ENCODE data around the gene PKP3. TPM values are rescaled to one million over a fixed set of nuclear protein-coding genes. Genes with fewer than 3 reads are reported as not detected.

PKP3 gene
- total RNA-seq, 1 experiment from 2014 or later: 284 TPM

DNA sequence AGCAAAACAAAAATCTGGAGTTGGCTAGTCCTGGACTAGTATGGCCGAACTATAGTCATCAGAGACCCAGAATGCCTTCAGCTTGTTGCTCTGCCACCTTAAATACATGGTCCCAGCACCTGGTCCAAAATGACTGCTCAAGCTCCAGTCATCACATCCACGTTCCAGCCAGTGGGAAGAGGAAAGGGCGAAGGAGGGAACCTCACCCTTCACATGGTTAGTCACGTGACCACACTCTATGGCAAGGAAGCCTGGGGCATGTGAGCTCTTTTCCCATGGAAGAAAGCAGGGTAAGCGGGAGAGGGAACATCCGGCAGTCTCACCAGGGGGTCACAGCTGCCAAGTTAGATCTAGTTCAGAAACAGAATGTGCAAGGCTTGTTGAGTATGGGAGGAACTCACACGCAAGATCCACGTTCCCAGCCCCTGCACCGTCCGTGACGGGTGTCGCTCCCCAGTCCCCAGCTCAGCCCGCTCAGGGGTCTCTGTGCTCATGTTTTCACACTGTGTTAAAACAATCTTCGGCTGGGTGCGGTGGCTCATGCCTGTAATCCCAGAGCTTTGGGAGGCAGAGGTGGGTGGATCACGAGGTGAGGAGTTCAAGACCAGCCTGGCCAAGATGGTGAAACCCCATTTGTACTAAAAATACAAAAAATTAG is 49.7 kb downstream of the PKP3 start:
- peak; percentile 29 for DNase-seq (ENCODE audit: low spot score)

DNA sequence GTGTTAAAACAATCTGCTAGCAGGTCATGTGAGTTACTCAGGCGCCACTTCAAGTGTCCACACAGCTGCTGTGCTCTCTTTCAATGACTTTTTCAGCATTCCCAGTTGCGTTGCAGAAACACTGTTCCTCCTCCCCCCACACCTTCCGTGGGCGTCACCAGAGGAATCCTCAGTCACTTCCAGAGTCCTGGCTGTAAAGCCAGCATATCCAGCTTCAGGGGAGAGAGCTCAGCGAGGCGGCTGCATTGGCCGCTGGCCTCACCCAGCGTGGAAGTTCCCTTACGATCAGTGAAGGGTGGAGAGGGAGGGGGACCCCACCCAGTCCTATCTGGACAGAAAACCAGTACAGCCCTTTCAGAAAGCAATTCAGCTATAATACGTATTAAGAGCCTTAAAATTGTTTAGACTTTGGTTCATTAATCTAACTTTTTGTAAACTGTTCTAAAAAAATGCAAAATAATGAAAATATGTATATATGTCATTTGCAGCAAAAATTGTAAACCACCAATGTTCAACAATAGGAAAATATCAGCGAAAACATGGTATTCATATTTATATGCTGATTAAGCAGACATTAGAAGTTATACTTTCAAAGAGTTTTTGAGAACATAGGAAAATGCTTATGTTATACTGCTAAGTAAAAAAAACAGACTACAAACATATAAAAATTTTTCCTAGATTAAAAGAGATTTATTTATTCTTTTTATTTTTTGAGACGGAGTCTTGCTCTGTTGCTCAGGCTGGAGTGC is 50.6 kb downstream of the PKP3 start:
- DNase-seq (ENCODE audit: low spot score): peak; percentile 35

DNA sequence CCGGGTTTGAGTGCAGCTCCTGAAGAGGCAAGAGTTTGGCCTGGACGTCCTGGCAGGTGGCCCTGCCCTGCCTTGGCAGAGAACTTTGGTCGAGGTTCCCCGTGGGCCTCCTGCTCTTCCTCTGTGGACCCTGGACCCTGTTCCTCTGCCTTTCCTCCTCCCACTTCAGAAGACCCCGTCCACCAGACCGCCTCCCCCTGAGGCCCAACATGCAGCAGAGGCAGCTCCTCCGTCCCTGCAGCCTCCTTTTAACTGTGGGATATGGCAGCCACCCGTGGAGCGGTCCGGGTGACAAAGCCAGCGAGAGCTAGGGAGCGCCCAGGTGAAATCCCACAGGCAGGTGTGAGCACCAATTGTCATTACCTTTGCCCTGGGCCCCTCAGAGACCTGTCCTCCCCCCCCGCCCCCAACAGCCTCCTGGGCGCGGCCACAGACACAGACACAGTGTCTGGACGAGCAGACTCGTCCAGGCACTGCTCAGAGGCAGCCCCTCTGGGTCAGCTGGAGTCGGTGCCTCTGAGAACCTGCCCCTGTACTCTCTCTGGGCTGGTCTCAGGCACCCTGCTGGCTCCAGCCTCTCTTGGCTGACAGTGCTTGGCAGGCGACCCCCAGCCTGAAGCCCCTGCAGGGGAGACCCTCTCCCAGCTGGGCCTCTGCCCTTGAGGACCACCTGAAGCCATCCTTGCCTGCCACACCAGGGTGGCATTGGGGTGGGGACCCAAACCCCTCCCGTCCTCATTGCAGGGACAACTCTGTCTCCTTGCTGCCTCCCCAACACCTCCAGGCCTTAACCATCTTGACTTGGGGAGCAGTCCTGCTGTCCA is 52.0 kb downstream of the PKP3 start:
- DNase-seq (ENCODE audit: low spot score): no peak

GRCh38 chr11:446891-447290 is 52.9 kb downstream of the PKP3 start:
- DNase-seq (ENCODE audit: low spot score): peak; percentile 31

DNA sequence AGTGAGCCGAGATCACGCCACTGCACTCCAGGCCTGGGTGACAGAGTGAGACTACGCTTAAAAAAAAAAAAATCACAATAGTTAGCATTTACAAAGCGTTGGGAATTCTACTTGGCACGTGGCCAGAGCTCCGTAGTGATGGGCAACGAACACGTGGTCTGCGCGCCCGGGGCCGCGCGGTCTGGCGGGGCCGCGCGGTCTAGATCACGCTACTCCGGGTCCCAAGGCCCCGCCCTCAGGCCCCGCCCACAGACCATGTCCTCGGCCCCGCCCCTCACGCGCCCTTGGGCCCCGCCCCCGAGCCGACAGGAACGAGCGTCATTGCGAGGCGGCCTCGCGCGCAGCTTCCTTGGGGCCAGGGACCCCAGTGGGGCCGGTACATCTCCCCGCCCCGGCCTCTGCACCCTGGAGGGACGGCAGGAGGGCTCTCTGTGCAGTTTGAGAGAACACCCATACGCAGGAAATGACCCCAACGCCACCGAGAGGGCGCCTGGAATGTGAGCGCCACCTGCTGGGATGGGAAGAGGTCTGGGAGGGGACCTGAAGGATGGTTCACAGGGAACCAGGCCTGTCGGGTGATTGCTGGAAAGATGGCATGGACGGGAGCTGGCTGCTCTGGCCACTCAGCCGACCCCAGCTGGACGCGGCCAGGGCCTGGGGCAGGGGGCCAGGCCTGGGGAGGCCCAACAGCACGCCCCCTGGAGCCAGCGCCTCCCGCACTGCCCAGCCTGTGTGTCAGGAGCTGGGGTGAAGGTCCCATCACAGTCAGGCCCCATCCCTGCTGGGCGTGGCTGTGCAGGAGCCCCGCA is 54.1 kb downstream of the PKP3 start:
- peak; percentile 96 for DNase-seq (ENCODE audit: low spot score)

DNA sequence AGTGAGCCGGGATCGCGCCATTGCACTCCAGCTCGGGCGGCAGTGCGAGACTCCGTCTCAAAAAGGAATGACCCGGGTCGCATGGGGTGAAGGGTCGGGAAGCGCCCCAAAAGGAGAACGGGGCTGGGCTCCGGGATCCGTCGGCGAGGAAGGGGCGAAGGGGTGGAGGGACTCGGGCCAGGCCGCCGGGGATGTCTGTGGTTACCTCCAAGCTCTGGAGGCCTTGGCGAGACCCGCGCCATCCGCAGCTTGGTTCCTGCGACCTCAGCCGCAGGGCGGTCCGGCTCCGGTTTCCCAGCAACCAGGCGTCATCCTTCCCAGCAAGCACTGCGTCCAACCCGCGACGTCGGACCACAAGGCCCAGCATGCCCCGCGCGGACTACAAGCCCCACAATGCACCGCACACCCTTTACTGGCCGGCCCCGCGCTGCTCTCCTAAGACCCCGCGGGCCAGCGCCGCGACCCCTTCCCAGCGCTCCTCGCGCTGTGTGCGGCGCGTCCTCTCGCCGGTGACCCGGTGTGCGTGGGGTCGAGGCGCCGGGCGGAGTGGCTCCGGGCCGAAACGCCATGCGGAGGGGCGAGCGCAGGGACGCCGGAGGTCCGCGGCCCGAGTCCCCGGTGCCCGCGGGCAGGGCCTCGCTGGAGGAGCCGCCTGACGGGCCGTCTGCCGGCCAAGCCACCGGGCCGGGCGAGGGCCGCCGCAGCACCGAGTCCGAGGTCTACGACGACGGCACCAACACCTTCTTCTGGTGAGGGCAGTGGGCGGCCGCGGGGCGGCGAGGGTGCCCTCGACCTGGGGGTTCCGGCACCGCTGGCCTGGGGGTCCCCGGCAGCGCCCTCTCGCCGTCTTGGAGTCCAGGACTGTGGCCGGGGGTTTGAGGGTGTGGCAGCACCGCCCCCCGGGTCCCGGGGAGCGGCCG is 56.1 kb downstream of the PKP3 start, which contains the start of gene PTDSS2:
Gene PTDSS2, plus strand, starts transcription at position 391 of the 920 bp plus-strand sequence. Its CDS starts 177 bp downstream, at position 568.
- peak; percentile 97 for DNase-seq (ENCODE audit: low spot score)

GRCh38 chr11:450809-451451 is 56.9 kb downstream of the PKP3 start:
- peak; percentile 89 for DNase-seq (ENCODE audit: low spot score)

GRCh38 chr11:451738-452137 is 57.7 kb downstream of the PKP3 start:
- DNase-seq (ENCODE audit: low spot score): no peak

- no peak for DNase-seq (ENCODE audit: low spot score)
Measured at GRCh38 chr11:452203-452744, 58.3 kb downstream of the PKP3 start.

DNA sequence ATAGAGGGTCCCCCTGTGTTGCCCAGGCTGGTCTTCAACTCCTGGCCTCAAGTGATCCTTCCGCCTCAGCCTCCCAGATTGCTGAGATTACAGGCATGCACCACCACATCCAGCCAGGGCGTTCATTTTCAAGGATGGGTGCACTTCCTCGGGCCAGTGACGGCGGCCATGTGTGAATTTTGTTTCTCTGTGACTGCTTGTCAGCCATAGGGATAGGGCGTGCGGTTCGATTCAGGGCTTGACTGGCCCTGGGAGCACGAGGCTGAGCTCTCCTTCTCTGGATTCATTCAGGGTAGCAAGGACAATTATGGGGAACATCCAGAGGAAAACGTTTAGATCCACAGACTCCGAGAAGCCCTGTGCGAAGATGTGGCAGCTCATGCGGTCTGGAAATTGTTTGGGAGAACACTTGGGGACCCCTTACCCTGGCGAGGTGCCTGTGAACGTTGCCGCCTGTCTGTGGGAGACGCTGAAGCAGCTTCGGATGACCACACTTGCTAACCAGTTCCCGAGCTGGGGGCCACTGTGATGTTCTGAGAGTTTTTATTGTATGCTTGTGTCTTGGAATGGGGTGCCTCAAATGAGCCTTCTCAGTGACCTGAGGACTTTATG is 59.0 kb downstream of the PKP3 start:
- no peak for DNase-seq (ENCODE audit: low spot score)

- DNase-seq (ENCODE audit: low spot score): no peak
Measured at GRCh38 chr11:453564-453963, 59.6 kb downstream of the PKP3 start.

- no peak for DNase-seq (ENCODE audit: low spot score)
Measured at GRCh38 chr11:454043-454442, 60.0 kb downstream of the PKP3 start.

Small RNA genes within 50 kb of the gene (small RNA-seq; reads per million reads assigned to genes)
- not detected for gene RN7SL838P

Other genes starting within 250 kb of the PKP3 start
- not detected in 2 replicates for gene SCGB1C1, start 201.1 kb upstream of the PKP3 start, total RNA-seq (2014; rRNA removed; shearing (Covaris generic))
- gene BET1L, start 186.8 kb upstream of the PKP3 start, total RNA-seq (2014; rRNA removed; shearing (Covaris generic)): 45.6 and 47.9 TPM in 2 replicates
- gene RIC8A, start 186.5 kb upstream of the PKP3 start, total RNA-seq (2014; rRNA removed; shearing (Covaris generic)): 253 and 283 TPM in 2 replicates
- gene SIRT3, start 157.9 kb upstream of the PKP3 start, total RNA-seq (2014; rRNA removed; shearing (Covaris generic)): 8.6 and 11.5 TPM in 2 replicates
- gene PSMD13, start 157.2 kb upstream of the PKP3 start, total RNA-seq (2014; rRNA removed; shearing (Covaris generic)): 235 TPM in 2 replicates
- gene NLRP6, start 115.8 kb upstream of the PKP3 start, total RNA-seq (2014; rRNA removed; shearing (Covaris generic)): not detected in 2 replicates
- 175 and 194 TPM in 2 replicates for gene PGGHG, start 105.1 kb upstream of the PKP3 start, total RNA-seq (2014; rRNA removed; shearing (Covaris generic))
- not detected in 2 replicates for gene IFITM5, start 94.7 kb upstream of the PKP3 start, total RNA-seq (2014; rRNA removed; shearing (Covaris generic))
- 31.2 and 32.3 TPM in 2 replicates for gene IFITM2, start 86.4 kb upstream of the PKP3 start, total RNA-seq (2014; rRNA removed; shearing (Covaris generic))
- gene IFITM1, start 80.2 kb upstream of the PKP3 start, total RNA-seq (2014; rRNA removed; shearing (Covaris generic)): 6.8 and 7.6 TPM in 2 replicates
- gene IFITM3, start 73.3 kb upstream of the PKP3 start, total RNA-seq (2014; rRNA removed; shearing (Covaris generic)): 10.6 and 30.1 TPM in 2 replicates
- not detected in 2 replicates for gene B4GALNT4, start 24.7 kb upstream of the PKP3 start, total RNA-seq (2014; rRNA removed; shearing (Covaris generic))
- 295 and 312 TPM in 2 replicates for gene SIGIRR, start 20.8 kb downstream of the PKP3 start, total RNA-seq (2014; rRNA removed; shearing (Covaris generic))
- gene ANO9, start 47.8 kb downstream of the PKP3 start, total RNA-seq (2014; rRNA removed; shearing (Covaris generic)): 63.7 and 94.0 TPM in 2 replicates
- gene PTDSS2, start 56.1 kb downstream of the PKP3 start, total RNA-seq (2014; rRNA removed; shearing (Covaris generic)): 56.6 and 63.4 TPM in 2 replicates
- gene RNH1, start 113.0 kb downstream of the PKP3 start, total RNA-seq (2014; rRNA removed; shearing (Covaris generic)): 470 and 513 TPM in 2 replicates
- gene HRAS, start 141.4 kb downstream of the PKP3 start, total RNA-seq (2014; rRNA removed; shearing (Covaris generic)): 217 and 259 TPM in 2 replicates
- gene LRRC56, start 143.3 kb downstream of the PKP3 start, total RNA-seq (2014; rRNA removed; shearing (Covaris generic)): 8.1 and 10.0 TPM in 2 replicates
- 5.3 and 6.9 TPM in 2 replicates for gene LMNTD2, start 166.5 kb downstream of the PKP3 start, total RNA-seq (2014; rRNA removed; shearing (Covaris generic))
- 515 and 552 TPM in 2 replicates for gene RASSF7, start 166.8 kb downstream of the PKP3 start, total RNA-seq (2014; rRNA removed; shearing (Covaris generic))
- 75.3 and 82.0 TPM in 2 replicates for gene PHRF1, start 182.3 kb downstream of the PKP3 start, total RNA-seq (2014; rRNA removed; shearing (Covaris generic))
- 263 and 329 TPM in 2 replicates for gene IRF7, start 221.7 kb downstream of the PKP3 start, total RNA-seq (2014; rRNA removed; shearing (Covaris generic))
- gene CDHR5, start 230.7 kb downstream of the PKP3 start, total RNA-seq (2014; rRNA removed; shearing (Covaris generic)): 11.9 and 12.1 TPM in 2 replicates
- gene SCT, start 233.0 kb downstream of the PKP3 start, total RNA-seq (2014; rRNA removed; shearing (Covaris generic)): not detected in 2 replicates
- 0.34 and 0.92 TPM in 2 replicates for gene DRD4, start 243.1 kb downstream of the PKP3 start, total RNA-seq (2014; rRNA removed; shearing (Covaris generic))